ENCODE results near the gene VPS45. TPM values are rescaled to one million over a fixed set of nuclear protein-coding genes. Genes with fewer than 3 reads are reported as not detected.

Gene VPS45
- total and polyA plus RNA-seq, 2 of the 13 experiments (the other 11 are each of a cell fraction or from before 2014, with no cell fraction given), result 15.2 to 25.2 TPM

- no peak overlapping the region for H3K4me2 ChIP-seq (ENCODE audit: low read depth, low read length)
- ChIA-PET POLR2A (no interaction called here), CTCF (ENCODE audit: low intra/inter-chr PET ratio, low total read pairs) (no interaction called here)
- BruUV-seq (replicated peaks), result no TSS peak
- in situ Hi-C loops (cut with HindIII; ENCODE audit: extremely low pct_ligation_motif_present, low pct_unique_long_range_greater_than_20kb), result no loop called here
- H3K36me3 ChIP-seq (replicated peaks in 1 of 2; ENCODE audit: control insufficient read depth in 1 of 2, insufficient read depth in 2 of 2, low read length in 2 of 2), result peaks cover 0 to 1% of the 10 kb centered on the region in 2 experiments; a peak in 1 of 5 replicates
- TF ChIP-seq RXRB (CRISPR knock-in tag; IDR thresholded peaks at IDR 0.05; ENCODE audit: borderline replicate concordance) (no peak), ZC3H4 (CRISPR knock-in tag; IDR thresholded peaks at IDR 0.05; ENCODE audit: borderline replicate concordance) (no peak), ZNF563 (CRISPR knock-in tag; IDR thresholded peaks at IDR 0.05) (no peak), STAT6 (CRISPR knock-in tag; IDR thresholded peaks at IDR 0.05; ENCODE audit: borderline replicate concordance) (no peak), TEAD3 (CRISPR knock-in tag; optimal IDR thresholded peaks at IDR 0.05; ENCODE audit: borderline replicate concordance) (no peak), MYNN (CRISPR knock-in tag; IDR thresholded peaks at IDR 0.05; ENCODE audit: low read depth) (no peak), BHLHE40 (IDR thresholded peaks at IDR 0.05; ENCODE audit: low read length) (no peak), ONECUT2 (CRISPR knock-in tag; IDR thresholded peaks at IDR 0.05) (no peak), GTF2F1 (IDR thresholded peaks at IDR 0.05; ENCODE audit: low read length) (no peak), ZNF160 (CRISPR knock-in tag; IDR thresholded peaks at IDR 0.05) (no peak)
- no peak overlapping the region for H3K9ac ChIP-seq (ENCODE audit: insufficient read depth, low read depth, low read length)
- DNase-seq (ENCODE audit: low spot score) (no peak), ATAC-seq (no peak), FAIRE-seq (no peak)
- intact Hi-C loops (cut with micrococcal nuclease; ENCODE audit: unreplicated experiment), result no loop called here
- no peaks in the 10 kb centered on the region for H3K9me3 ChIP-seq (ENCODE audit: low read length)
- no peaks in the 10 kb centered on the region for H4K20me1 ChIP-seq (ENCODE audit: insufficient read depth, low read length)
- H3K27me3 ChIP-seq (ENCODE audit: control insufficient read depth in 1 of 2, insufficient read depth in 2 of 2, low read length in 2 of 2), result no peaks in the 10 kb centered on the region
- H3K79me2 ChIP-seq (ENCODE audit: insufficient read depth, low read length), result no peaks in the 10 kb centered on the region
- no peak overlapping the region for H3K27ac ChIP-seq (ENCODE audit: extremely low read length, insufficient read depth, low read length)
- no peak overlapping the region for H2AFZ ChIP-seq (ENCODE audit: low read length)
- H3K4me3 ChIP-seq (replicated peaks in 1 of 3; ENCODE audit: insufficient read depth in 1 of 3, low read depth in 2 of 3, low read length in 3 of 3), result no peak overlapping the region
- no peaks in the 10 kb centered on the region for H3K4me1 ChIP-seq (ENCODE audit: insufficient read depth, low read length)
Observed at GRCh38 chr1:150142083-150142482, 74.5 kb downstream of the VPS45 start.

Data from HepG2 (cell line).